BLaER1 (cell line): ENCODE results near the gene KCNK2.

Experiments
- H3K27ac ChIP-seq: shearing (Covaris generic); formaldehyde crosslinking; 2 replicates; pipeline ENCODE4 v1.8.1; 2022
- H3K27me3 ChIP-seq: shearing (Covaris generic); formaldehyde crosslinking; 2 replicates; pipeline ENCODE4 v1.8.1; 2022
- H3K36me3 ChIP-seq: shearing (Covaris generic); formaldehyde crosslinking; 2 replicates; pipeline ENCODE4 v1.8.1; 2022
- H3K4me1 ChIP-seq: shearing (Covaris generic); formaldehyde crosslinking; 2 replicates; pipeline ENCODE4 v1.8.1; 2022
- H3K4me2 ChIP-seq: shearing (Covaris generic); formaldehyde crosslinking; 2 replicates; pipeline ENCODE4 v1.8.1; 2022
- H3K4me3 ChIP-seq: shearing (Covaris generic); formaldehyde crosslinking; 2 replicates; pipeline ENCODE4 v1.8.1; 2022
- H3K9ac ChIP-seq: shearing (Covaris generic); formaldehyde crosslinking; 2 replicates; pipeline ENCODE4 v1.8.1; 2022
- H3K9me3 ChIP-seq: shearing (Covaris generic); formaldehyde crosslinking; 2 replicates; pipeline ENCODE4 v1.8.1; 2022
- H4K20me1 ChIP-seq: shearing (Covaris generic); formaldehyde crosslinking; 2 replicates; pipeline ENCODE4 v1.8.1; 2022
- Cebpa-rat ChIP-seq: shearing (Covaris generic); IDR thresholded peaks from 2 replicates; pipeline ENCODE4 v1.8.1; 2022

KCNK2 gene

DNA sequence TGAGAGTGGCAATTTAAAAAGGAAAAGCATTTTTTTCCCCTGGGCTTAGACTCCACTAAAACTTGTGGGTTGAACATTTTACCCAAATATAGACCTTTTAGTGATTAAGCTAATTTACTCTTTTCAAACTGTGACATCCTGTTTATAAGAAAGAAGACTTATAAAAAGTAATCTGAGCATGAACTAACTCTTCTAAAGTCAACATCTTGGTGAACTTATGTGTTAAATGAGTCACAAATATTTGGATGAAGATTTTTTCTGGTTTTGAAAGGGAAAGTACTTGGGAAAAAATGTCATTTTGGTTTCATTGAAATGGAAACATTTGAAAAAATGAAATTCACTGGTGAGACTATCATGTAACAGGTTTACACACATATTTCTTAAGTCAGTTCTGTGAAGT, 109.8 kb downstream of the KCNK2 start:
- Histone ChIP-seq H3K9ac (no peak overlapping the region), H3K9me3 (no peaks in the 10 kb centered on the region), H3K27me3 (no peaks in the 10 kb centered on the region), H3K4me1 (no peaks in the 10 kb centered on the region; the same call in 1 of the 2 replicates), H3K4me2 (no peak overlapping the region), H3K27ac (no peak overlapping the region), H3K36me3 (no peaks in the 10 kb centered on the region), H3K4me3 (no peak overlapping the region), H4K20me1 (no peaks in the 10 kb centered on the region)
- TF ChIP-seq Cebpa-rat = no peak

DNA sequence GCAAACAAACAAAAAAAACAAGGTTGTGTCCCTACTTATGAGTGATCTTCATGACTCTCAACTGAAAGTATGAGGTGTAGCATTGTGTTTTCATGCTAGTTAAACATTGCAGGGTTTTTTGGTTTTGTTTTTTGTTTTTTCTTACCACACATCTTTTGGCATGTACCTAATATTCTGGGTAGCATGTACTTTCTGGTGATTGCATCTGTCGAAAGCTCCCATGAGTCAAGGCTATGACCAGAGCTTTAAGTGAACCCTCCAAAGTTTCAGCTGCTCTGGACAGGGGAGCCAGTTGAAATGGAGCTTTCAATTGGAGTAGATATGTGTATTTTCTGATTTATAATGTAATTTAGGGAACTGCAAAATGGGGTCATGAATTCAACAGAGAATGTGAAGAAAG, 115.5 kb downstream of the KCNK2 start:
- Histone ChIP-seq H4K20me1 (no peaks in the 10 kb centered on the region), H3K9ac (no peak overlapping the region), H3K4me2 (no peak overlapping the region), H3K27me3 (no peaks in the 10 kb centered on the region), H3K27ac (no peak overlapping the region), H3K4me1 (no peaks in the 10 kb centered on the region), H3K4me3 (no peak overlapping the region), H3K36me3 (no peaks in the 10 kb centered on the region), H3K9me3 (no peaks in the 10 kb centered on the region)
- no peak for TF ChIP-seq Cebpa-rat

DNA sequence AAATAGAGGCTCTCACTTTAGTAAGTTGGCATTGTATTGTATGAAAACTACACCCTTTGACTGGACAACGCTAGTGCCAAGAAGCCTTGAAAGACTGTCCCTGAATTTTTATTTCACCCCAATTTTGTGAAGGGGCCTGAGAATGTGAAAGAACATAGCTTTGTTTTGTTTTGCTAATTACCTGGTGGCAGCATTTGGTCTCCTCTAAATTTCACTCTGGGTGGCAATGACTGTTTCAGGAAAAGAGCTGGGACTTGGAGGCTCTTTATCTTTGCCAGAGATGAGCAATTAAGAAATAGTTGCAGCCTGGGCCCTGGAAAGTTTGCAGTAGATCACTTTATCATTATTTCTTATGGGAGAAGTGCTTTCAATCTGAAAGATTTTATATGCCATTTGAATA, 117.6 kb downstream of the KCNK2 start:
- H3K4me1 ChIP-seq = no peaks in the 10 kb centered on the region
- H3K4me3 ChIP-seq = no peak overlapping the region
- TF ChIP-seq Cebpa-rat = no peak
- no peaks in the 10 kb centered on the region for H3K27me3 ChIP-seq
- H3K4me2 ChIP-seq = no peak overlapping the region
- H3K36me3 ChIP-seq = no peaks in the 10 kb centered on the region
- no peak overlapping the region for H3K27ac ChIP-seq
- H4K20me1 ChIP-seq = no peaks in the 10 kb centered on the region
- no peaks in the 10 kb centered on the region for H3K9me3 ChIP-seq
- H3K9ac ChIP-seq = no peak overlapping the region

DNA sequence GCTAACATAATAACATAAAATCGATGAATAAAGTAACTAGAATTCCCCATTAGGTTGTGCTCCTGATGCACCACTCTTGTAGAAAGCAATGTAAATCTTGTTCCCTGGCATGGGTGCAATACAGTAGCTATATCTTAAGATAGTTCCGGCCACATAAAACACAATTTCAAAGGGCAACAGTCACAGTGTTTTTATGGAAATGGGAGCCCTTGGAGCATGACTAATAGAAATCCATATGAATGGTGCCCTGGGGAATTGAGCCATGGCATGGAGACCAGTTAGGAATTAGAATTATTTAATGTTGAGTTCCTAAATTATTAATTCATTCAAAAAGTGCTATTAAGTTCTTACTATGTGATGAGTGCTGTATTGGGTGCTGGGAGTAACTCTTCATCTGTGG, 118.7 kb downstream of the KCNK2 start:
- Histone ChIP-seq H3K9me3 (no peaks in the 10 kb centered on the region), H3K9ac (no peak overlapping the region), H4K20me1 (no peaks in the 10 kb centered on the region), H3K4me2 (no peak overlapping the region), H3K27me3 (no peaks in the 10 kb centered on the region), H3K36me3 (no peaks in the 10 kb centered on the region), H3K27ac (no peak overlapping the region), H3K4me1 (no peaks in the 10 kb centered on the region), H3K4me3 (no peak overlapping the region)
- no peak for TF ChIP-seq Cebpa-rat

DNA sequence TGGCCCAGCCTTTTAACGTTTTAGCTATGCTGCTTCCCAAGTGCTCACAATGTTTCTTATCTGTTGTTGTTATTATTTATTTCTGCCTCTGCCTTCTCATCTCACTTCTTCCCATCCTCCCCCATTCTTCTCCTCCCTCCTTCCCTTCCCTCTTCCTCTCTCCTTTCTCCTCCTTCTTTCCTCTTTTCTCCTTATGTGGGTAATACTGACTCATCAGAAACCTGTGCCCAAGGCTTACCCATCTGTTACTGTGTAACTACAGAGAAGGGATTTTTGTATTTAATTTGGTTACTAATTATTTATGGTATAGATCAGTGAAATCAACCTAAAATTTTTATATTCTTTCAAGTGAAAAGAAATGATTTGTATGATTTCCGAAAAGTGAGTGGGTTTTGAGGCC, 120.3 kb downstream of the KCNK2 start:
- H3K4me2 ChIP-seq = no peak overlapping the region
- TF ChIP-seq Cebpa-rat = no peak
- H3K9ac ChIP-seq = no peak overlapping the region
- H3K4me3 ChIP-seq = no peak overlapping the region
- H3K27ac ChIP-seq = no peak overlapping the region
- no peaks in the 10 kb centered on the region for H3K4me1 ChIP-seq
- H4K20me1 ChIP-seq = no peaks in the 10 kb centered on the region
- no peaks in the 10 kb centered on the region for H3K27me3 ChIP-seq
- no peaks in the 10 kb centered on the region for H3K9me3 ChIP-seq
- H3K36me3 ChIP-seq = no peaks in the 10 kb centered on the region

DNA sequence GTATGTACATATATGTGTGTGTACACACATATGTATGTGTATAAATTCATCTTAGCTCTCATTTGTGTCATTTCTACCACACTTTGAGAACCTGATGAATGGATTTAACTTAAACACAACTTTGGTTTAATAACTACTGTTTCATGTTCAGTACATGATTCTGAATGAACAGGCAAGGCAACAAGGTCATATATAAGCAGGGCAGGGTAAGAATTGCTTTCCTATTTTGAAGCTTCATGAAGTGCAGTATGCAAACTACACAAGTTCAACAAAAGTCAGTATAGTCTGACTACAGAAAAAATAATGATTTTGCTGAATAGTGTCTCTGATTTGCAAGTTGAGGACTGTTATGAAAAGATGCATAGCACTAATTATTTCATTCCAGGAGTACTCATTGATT, 127.6 kb downstream of the KCNK2 start:
- no peak overlapping the region for H3K4me3 ChIP-seq
- H3K9me3 ChIP-seq = no peaks in the 10 kb centered on the region
- no peaks in the 10 kb centered on the region for H4K20me1 ChIP-seq
- no peak overlapping the region for H3K4me2 ChIP-seq
- H3K36me3 ChIP-seq = no peaks in the 10 kb centered on the region
- peaks cover 9% of the 10 kb centered on the region for H3K4me1 ChIP-seq
- TF ChIP-seq Cebpa-rat = no peak
- no peak overlapping the region for H3K9ac ChIP-seq
- H3K27ac ChIP-seq = no peak overlapping the region
- H3K27me3 ChIP-seq = no peaks in the 10 kb centered on the region

DNA sequence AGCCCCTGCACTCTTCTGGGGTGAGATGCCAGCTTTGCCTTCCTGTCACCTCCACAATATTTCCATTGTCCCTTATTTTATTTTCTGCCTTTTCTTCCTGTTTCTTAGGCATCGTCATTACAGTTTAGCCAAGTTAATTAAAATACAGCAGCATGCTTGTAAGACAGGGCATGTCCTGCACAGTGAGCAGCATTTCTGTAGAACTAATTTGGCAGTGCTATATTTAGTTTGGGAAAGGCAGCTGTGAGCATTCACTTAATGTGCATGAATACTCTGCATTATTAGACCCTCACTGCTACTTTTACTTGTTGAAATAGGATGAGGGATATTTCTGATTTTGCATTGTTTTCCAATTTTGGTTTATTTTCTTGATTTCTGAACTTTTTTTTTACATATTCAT, 133.3 kb downstream of the KCNK2 start:
- Histone ChIP-seq H3K4me1 (peaks cover 17% of the 10 kb centered on the region), H4K20me1 (no peaks in the 10 kb centered on the region), H3K27me3 (no peaks in the 10 kb centered on the region), H3K9me3 (no peaks in the 10 kb centered on the region), H3K9ac (no peak overlapping the region), H3K4me2 (peak overlapping the region; percentile 23; the same call in 1 of the 2 replicates), H3K36me3 (no peaks in the 10 kb centered on the region), H3K4me3 (no peak overlapping the region), H3K27ac (no peak overlapping the region)
- TF ChIP-seq Cebpa-rat = no peak

DNA sequence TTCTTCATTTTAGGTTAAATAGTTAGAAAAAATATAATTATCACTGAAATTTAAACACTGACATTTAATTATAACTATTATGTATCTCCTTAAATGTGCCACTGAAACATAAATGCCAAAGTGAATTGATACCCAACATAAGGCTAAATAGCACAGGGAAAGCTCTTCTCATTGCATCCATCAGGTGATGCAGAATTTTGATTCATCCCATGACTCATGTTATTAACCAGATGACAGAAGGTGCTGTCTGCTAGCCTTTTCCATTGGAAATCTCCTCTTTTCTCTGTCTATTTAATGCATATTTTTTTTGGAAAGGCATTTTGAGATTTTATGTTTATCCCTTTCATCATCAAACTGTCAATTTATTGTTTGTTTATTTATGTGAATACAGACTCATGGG, 136.8 kb downstream of the KCNK2 start:
- Histone ChIP-seq H4K20me1 (no peaks in the 10 kb centered on the region), H3K36me3 (no peaks in the 10 kb centered on the region), H3K4me1 (peaks cover 16% of the 10 kb centered on the region), H3K27ac (no peak overlapping the region), H3K9me3 (no peaks in the 10 kb centered on the region), H3K27me3 (no peaks in the 10 kb centered on the region), H3K4me3 (no peak overlapping the region), H3K9ac (no peak overlapping the region), H3K4me2 (no peak overlapping the region)
- no peak for TF ChIP-seq Cebpa-rat

DNA sequence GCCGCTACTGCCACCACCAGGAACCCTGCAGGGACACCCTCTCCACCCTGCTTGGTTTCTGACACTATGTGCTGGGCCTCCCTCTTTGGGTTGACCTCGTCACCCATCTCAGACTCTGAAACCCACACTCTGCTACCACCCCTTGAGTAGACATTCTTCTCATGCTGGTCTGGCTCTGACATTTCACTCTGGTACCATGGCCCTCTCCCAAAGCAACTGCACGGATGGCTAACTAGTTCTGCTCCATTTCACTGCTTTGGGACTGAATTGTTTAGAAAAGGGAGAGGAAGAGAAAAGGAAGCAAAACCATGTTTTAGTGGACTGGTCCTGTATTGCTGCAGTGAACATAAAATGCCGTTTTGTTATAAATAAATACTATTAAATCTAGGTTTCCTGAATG, 137.8 kb downstream of the KCNK2 start:
- Histone ChIP-seq H3K9ac (no peak overlapping the region), H3K9me3 (no peaks in the 10 kb centered on the region), H3K4me2 (no peak overlapping the region), H3K27ac (no peak overlapping the region), H3K36me3 (no peaks in the 10 kb centered on the region), H3K4me3 (no peak overlapping the region), H3K4me1 (peaks cover 6% of the 10 kb centered on the region), H3K27me3 (no peaks in the 10 kb centered on the region), H4K20me1 (no peaks in the 10 kb centered on the region)
- no peak for TF ChIP-seq Cebpa-rat

DNA sequence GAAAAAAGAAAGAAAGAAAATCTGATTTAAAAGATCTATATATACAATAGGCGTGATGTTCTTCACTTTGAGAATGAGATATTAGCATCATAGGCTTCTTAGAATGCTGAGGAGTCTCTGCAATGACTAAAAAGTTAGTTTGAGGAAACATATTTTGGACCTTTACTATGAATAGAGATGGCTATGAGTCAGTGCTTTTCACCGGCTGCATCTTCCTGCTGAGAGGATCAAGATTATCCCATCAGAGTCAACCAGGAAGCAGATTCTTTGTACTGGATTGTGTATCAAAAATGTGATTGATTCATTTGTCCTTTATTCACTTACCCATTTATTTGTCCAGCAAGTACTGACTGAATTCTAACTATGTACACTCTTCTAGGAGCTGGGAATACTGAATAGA, 144.2 kb downstream of the KCNK2 start:
- H3K4me3 ChIP-seq = no peak overlapping the region
- no peak overlapping the region for H3K9ac ChIP-seq
- TF ChIP-seq Cebpa-rat = no peak
- H3K4me1 ChIP-seq = no peaks in the 10 kb centered on the region
- H3K36me3 ChIP-seq = no peaks in the 10 kb centered on the region
- H3K9me3 ChIP-seq = no peaks in the 10 kb centered on the region
- H3K27ac ChIP-seq = no peak overlapping the region
- no peak overlapping the region for H3K4me2 ChIP-seq
- H4K20me1 ChIP-seq = no peaks in the 10 kb centered on the region
- H3K27me3 ChIP-seq = no peaks in the 10 kb centered on the region

DNA sequence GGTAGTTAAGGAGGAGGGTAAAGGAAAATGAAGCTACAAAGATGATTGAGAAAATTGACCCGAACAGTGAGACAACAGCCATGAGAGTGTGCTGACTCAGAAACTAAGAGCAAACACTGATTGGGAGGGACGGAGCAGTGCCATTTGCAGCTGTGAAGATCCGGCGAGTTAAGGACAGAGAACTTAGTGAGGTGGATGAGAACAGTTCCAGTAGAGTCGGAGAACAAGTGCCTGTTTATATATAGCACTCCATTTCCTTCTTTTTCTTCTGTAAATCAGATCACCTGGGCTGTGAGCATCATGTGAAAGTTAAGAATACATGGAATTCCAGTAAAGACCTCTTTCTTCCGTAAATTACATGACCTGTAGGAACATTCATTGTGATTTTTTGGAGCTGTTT, 145.7 kb downstream of the KCNK2 start:
- no peak overlapping the region for H3K4me3 ChIP-seq
- no peak overlapping the region for H3K27ac ChIP-seq
- H4K20me1 ChIP-seq = no peaks in the 10 kb centered on the region
- no peak overlapping the region for H3K9ac ChIP-seq
- no peaks in the 10 kb centered on the region for H3K9me3 ChIP-seq
- H3K4me2 ChIP-seq = no peak overlapping the region
- H3K36me3 ChIP-seq = no peaks in the 10 kb centered on the region
- no peak for TF ChIP-seq Cebpa-rat
- no peaks in the 10 kb centered on the region for H3K27me3 ChIP-seq
- H3K4me1 ChIP-seq = no peaks in the 10 kb centered on the region
